Fibroblast of pulmonary artery (primary cell): ENCODE results near the gene SMYD3.

Experiments
- DNase-seq: peaks from one replicate; pipeline ENCODE4 v3.0.0-alpha.2; 2010; ENCODE audit warnings: low read depth
- H3K4me3 ChIP-seq: replicated peaks from 2 replicates; pipeline ENCODE4 v1.5.1; 2011; ENCODE audit warnings: low read depth, mild to moderate bottlenecking, control low read depth, low read length, moderate library complexity
- CTCF ChIP-seq: IDR thresholded peaks from 2 replicates; pipeline ENCODE4 v1.5.1; 2011; ENCODE audit warnings: mild to moderate bottlenecking, control low read depth, low read length, inconsistent platforms; ENCODE audit errors: missing control alignments

SMYD3 gene

DNA sequence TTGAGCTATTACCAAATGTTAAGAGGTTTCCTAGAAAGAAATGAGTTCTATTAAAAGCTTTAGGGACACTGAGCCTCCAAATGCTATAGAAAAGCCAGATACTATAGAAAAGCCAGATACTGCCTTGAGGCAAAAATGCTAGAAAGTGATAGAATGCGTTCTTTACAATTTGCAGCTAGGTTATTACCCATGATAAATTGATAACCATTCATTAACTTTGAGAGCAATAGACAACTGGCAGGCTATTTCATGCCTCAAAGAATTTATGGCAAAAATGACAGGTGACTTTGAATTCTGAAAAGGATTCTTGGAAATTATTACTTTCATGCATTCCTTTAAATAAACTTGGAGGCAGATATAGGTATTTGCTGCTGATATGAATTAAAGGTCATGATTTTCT lies 51.6 kb downstream of the SMYD3 start:
- no peak overlapping the region for H3K4me3 ChIP-seq
- DNase-seq = no peak
- no peak for TF ChIP-seq CTCF

- no peak overlapping the region for H3K4me3 ChIP-seq
- DNase-seq = no peak
- no peak for TF ChIP-seq CTCF
These were observed 52.4 kb downstream of the SMYD3 start for GRCh38 chr1:246454655-246455054.

DNA sequence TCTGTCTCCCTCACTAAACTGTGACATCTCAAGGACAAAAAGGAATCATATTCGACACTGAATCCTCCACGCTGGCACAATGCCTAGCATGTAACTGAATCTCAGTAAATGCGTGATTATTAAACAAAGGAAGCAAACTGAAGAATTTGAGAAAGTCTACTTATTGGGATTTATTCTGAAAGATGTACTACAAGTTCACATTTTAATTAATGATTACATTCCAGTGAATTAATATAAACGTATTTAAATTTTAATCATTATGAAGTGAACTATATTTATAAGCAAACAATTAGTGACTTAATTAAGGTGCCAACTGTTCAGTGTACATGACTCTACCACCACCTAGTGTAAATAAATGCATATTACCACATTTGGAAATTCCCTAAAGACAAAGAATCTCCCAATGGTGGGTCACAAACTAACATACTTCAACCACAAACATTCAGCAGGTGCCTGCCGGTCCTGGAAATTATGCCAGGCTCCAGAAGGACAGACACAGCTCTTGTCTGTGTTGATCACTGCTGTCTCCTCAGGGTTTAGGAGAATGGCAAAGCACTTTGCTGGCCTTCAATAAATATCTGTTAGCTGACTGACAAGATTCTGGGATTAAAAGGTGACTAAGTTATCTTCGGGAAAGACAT lies 56.3 kb downstream of the SMYD3 start:
- peak; percentile 46 for DNase-seq
- no peak overlapping the region for H3K4me3 ChIP-seq
- TF ChIP-seq CTCF = peak; percentile 65

DNA sequence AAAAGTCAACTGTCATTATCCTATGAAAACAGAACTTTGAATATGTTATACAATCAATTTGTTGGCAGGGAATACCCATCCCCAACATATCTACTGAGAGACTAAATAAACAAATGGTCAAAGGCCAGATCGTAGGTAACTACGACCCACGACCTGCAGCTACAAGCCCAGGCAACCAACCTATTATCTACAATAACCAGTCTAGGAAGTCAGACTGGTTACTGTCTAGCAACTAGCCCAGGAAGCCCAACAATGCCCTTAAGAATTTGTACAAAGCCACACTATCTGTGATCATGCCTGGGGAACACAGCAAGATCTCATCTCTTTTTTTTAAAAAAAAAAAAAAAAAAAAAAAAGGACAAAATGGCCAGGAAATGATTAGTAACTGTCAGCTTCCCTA lies 58.7 kb downstream of the SMYD3 start:
- no peak for TF ChIP-seq CTCF
- H3K4me3 ChIP-seq = no peak overlapping the region
- DNase-seq = no peak

DNA sequence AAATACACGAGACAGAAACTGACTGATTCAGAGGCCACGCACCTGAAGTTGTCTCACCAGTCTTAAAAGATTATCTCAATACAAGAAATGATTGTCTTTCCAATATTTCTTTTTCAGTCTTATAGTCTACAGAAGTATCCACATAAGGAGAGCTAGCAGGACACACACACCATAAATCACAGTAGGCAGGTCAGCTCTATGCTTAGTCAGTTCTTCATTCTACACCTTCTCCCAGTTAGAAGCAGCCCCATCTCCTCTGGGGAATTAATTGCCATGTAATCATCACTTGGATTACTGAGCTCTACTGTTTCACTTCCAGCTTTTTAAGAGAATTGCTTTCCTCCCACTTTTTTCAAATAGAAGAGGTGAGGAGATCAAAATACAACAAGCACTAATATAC lies 59.6 kb downstream of the SMYD3 start:
- H3K4me3 ChIP-seq = no peak overlapping the region
- DNase-seq = no peak
- no peak for TF ChIP-seq CTCF

GRCh38 chr1:246445503-246445902 lies 61.6 kb downstream of the SMYD3 start:
- no peak for DNase-seq
- no peak overlapping the region for H3K4me3 ChIP-seq
- TF ChIP-seq CTCF = no peak

GRCh38 chr1:246444617-246445016 lies 62.5 kb downstream of the SMYD3 start:
- DNase-seq = no peak
- TF ChIP-seq CTCF = no peak
- H3K4me3 ChIP-seq = no peak overlapping the region
